PFSK-1 (cell line): ENCODE results near the gene SLCO2A1.

Source experiments
- FOXP2 ChIP-seq: optimal IDR thresholded peaks from 2 replicates; pipeline ENCODE3; 2011; ENCODE audit warnings: borderline replicate concordance, control low read depth, inconsistent platforms; ENCODE audit not compliant: insufficient read depth; ENCODE audit errors: extremely low read length, extremely low read depth
- POLR2AphosphoS5 ChIP-seq: IDR thresholded peaks from 2 replicates; pipeline ENCODE4 v1.6.1; 2012; ENCODE audit warnings: low read depth, mild to moderate bottlenecking, control low read depth, low read length, moderate library complexity
- SIN3A ChIP-seq: IDR thresholded peaks from 2 replicates; pipeline ENCODE4 v1.6.1; 2012; ENCODE audit warnings: mild to moderate bottlenecking, low read length, moderate library complexity, borderline replicate concordance; ENCODE audit not compliant: insufficient read depth
- TAF1 ChIP-seq: IDR thresholded peaks from 2 replicates; pipeline ENCODE4 v1.6.1; 2012; ENCODE audit warnings: low read length, control low read depth, borderline replicate concordance; ENCODE audit not compliant: insufficient read depth
- TF ChIP-seq, protein P1 (sequence below), 2 experiments: IDR thresholded peaks; 2 replicates each; pipeline versions ENCODE4 v1.6.1 to v1.8.0; 2011 to 2012; ENCODE audit warnings: low read depth in 2 of 2, low read length in 2 of 2, control low read depth in 1 of 2, inconsistent platforms in 1 of 2, mild to moderate bottlenecking in 1 of 2, moderate library complexity in 1 of 2; ENCODE audit not compliant: insufficient read depth in 1 of 2

Gene SLCO2A1

DNA sequence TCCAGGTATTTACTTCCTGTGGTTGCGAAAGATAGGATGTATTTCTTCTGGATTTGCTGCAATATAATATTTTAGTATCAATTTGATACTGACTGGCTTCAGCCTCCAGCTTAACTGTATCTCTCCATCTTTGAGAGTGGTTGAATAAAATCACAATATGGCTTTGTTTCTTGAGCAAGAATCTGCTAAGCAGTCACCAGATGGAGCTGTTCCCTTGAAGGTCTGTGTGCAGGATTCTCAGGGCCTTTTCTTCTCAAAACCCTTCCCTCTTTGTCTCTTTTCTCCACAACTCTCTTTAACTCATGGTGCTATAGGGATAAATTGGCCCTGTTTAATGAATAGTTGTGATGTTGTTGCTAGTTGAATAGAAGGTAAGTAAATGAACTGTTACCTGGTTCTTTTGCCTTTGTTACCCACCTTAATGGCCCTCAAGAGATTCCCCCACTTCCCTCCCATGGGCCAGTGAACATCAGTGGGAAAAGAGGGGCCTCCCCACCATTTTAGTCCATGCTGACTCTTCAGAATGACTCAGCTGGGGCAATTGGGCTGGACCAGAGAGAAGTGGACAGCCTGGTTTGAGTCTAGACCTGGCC lies 99.3 kb downstream of the SLCO2A1 start:
- TF ChIP-seq FOXP2 = no peak

DNA sequence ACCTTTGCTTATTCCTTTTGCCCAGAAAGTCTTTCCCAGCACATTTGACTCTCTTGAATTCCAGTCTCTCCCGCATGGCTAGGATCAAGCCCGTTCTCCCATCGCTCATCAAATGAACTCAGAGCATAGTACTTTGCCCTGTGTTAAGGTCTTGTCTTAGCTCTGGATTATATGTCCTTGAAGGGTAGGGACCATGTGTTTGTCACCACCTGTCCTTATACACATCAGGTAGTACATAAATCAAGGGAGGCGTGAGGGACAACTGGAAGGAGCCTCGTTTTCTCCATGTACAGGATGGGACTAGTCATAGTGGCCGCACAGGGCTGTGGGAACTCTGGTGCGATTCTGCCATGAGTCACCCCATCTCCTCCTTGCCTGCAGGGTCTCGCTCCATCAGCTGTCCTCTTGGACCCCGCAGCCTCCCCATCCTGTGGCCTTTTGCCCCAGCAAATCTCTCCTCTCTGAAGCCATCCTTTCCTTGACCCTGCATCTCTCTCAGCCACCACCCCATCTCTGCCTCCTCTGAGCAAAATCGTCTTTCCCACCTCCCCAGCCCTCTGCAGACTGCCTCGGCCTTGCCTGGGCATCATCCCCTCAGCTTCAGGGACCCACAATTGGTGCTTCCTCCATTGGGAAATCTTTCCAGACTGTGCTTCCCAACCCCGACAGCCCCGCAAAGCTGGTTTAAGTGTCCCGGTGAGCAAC lies 100.7 kb downstream of the SLCO2A1 start:
- TF ChIP-seq SIN3A (no peak), FOXP2 (no peak), POLR2AphosphoS5 (no peak), TAF1 (no peak)
- TF ChIP-seq, protein P1, sequence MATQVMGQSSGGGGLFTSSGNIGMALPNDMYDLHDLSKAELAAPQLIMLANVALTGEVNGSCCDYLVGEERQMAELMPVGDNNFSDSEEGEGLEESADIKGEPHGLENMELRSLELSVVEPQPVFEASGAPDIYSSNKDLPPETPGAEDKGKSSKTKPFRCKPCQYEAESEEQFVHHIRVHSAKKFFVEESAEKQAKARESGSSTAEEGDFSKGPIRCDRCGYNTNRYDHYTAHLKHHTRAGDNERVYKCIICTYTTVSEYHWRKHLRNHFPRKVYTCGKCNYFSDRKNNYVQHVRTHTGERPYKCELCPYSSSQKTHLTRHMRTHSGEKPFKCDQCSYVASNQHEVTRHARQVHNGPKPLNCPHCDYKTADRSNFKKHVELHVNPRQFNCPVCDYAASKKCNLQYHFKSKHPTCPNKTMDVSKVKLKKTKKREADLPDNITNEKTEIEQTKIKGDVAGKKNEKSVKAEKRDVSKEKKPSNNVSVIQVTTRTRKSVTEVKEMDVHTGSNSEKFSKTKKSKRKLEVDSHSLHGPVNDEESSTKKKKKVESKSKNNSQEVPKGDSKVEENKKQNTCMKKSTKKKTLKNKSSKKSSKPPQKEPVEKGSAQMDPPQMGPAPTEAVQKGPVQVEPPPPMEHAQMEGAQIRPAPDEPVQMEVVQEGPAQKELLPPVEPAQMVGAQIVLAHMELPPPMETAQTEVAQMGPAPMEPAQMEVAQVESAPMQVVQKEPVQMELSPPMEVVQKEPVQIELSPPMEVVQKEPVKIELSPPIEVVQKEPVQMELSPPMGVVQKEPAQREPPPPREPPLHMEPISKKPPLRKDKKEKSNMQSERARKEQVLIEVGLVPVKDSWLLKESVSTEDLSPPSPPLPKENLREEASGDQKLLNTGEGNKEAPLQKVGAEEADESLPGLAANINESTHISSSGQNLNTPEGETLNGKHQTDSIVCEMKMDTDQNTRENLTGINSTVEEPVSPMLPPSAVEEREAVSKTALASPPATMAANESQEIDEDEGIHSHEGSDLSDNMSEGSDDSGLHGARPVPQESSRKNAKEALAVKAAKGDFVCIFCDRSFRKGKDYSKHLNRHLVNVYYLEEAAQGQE (IDR thresholded peaks at IDR 0.05; ENCODE audit: insufficient read depth in 1 of 2, low read depth in 2 of 2, low read length in 2 of 2) = no peak

DNA sequence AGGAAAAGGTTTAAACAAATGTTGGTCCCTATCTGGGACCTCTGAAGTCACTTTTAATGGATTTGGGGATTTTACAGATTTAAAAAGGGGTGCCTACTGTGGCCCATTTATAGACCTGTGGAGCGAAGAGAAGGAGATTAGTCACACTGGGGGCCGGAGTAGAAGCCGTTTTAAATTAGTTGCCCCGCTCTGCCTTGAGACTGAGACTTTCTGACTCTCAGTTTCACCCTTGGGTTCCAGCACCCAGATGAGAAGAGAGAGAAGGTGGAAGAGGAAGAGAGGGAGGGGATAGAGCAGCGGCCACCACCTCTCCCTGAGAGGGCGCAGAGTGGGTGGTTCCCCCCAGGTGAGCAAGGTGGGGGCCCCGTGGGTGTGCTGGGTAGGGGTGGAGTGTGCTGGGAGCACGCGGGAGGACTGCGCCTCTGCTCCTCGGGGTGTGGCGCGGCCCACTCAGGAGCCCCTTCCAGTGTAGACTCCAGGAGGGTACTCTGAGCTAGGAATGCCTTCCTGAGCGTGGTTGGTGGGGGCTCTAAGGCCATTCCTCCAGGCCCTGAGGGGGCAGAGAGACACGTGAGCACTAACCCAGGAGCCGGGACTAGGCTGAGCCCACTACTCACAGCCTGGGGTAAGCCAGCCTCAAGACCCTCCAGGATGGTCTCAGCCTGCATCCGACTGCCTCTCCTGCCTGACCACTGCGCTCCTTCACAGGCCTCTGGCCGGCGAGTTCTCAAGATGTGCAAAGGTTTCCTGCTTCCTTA lies 101.4 kb downstream of the SLCO2A1 start:
- no peak for TF ChIP-seq FOXP2
- no peak for TF ChIP-seq SIN3A
- no peak for TF ChIP-seq TAF1
- TF ChIP-seq, protein P1 (IDR thresholded peaks at IDR 0.05; ENCODE audit: insufficient read depth in 1 of 2, low read depth in 2 of 2, low read length in 2 of 2) = no peak
- TF ChIP-seq POLR2AphosphoS5 = no peak

DNA sequence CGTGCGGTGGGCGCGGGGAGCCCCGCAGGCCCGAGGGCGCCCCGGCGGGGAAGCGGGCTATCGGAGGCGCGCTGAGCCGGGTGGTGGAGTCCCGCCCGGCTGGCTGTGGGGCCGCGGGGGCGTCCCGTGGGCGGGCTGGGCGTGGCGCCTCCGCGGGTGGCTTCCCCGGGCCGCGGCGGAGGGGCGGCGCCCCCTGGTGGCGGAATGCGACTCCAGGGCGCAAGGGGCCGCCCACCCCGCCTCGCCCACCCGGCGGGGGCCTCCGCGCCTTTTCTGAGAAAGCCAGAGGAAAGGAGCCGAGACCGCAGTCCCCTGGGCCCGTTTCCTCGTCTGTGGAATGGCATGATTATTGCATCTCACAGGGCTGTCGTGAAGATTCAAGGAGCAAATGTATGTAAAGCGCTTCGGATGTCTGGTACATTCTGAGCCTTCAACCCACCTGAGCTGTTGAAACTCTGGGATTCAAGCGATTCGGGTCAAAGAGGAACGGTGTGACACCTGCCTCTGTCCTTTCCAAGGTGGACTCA lies 102.1 kb downstream of the SLCO2A1 start:
- TF ChIP-seq TAF1 = no peak
- TF ChIP-seq FOXP2 = no peak
- no peak for TF ChIP-seq POLR2AphosphoS5
- TF ChIP-seq, protein P1 (IDR thresholded peaks at IDR 0.05; ENCODE audit: insufficient read depth in 1 of 2, low read depth in 2 of 2, low read length in 2 of 2) = no peak

DNA sequence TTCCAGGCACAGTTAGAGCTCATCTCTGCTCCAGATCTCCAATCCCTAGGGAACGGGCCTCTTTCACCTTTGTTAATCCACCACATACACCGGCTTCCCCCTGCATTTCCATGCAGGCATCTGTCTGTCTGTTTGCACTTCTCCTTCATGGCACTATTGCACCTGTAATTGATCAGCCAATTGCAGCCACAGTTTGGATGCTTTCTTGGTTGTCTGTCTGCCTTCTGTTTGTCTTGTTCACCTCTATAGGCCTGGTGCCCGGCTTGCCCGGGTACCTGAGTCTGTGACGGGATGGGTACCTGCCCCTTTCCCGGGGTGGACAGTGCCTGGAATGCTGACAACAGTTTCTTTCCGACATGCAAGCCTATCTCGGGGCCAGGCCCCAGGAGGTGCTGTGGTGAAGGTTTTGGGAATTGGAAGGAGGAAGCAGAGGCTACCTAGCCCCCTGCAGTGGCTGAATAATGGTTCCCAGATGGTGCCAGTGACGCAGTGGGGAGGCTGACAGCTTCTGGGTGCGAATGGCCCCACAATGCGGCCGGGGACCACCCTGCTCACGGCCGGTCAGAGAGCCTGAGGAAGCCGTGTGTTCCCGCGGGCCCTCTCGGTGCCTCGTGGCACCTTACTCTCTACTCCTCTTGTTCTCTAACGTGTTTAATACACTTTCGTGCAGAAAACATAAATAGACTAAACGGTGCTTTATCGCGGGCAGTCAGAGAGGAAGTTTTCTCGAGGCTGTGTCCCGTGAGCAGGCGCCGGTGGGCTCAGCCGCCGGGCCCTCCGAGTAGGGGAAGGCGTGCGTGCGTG lies 102.8 kb downstream of the SLCO2A1 start:
- TF ChIP-seq SIN3A (no peak), TAF1 (no peak), POLR2AphosphoS5 (no peak), FOXP2 (no peak)
- TF ChIP-seq, protein P1 (IDR thresholded peaks at IDR 0.05; ENCODE audit: insufficient read depth in 1 of 2, low read depth in 2 of 2, low read length in 2 of 2) = no peak
